Liver (tissue), 3 donors: ENCODE results near the gene ETS2.

Experiments
- EGR1 ChIP-seq, 2 donors: IDR thresholded peaks; 2 replicates each; pipeline ENCODE4 v1.6.1; 2016 to 2018; ENCODE audit warnings: antibody characterized with exemption in 2 of 2, low read depth in 2 of 2
- GABPA ChIP-seq, 2 donors: IDR thresholded peaks in 1 of 2; conservative IDR thresholded peaks in 1 of 2; 2 replicates each; pipeline ENCODE4 v1.6.1; 2016; ENCODE audit warnings: antibody characterized with exemption in 2 of 2, mild to moderate bottlenecking in 1 of 2, moderate library complexity in 1 of 2
- JUND ChIP-seq, 2 donors: IDR thresholded peaks; 2 replicates each; pipeline ENCODE4 v1.6.1; 2016; ENCODE audit warnings: antibody characterized with exemption in 2 of 2
- RAD21 ChIP-seq, 2 donors: IDR thresholded peaks; 2 replicates each; pipeline ENCODE4 v1.6.1; 2016; ENCODE audit warnings: antibody characterized with exemption in 2 of 2, mild to moderate bottlenecking in 2 of 2
- SP1 ChIP-seq: IDR thresholded peaks from 2 replicates; pipeline ENCODE4 v1.6.1; 2018; ENCODE audit warnings: antibody characterized with exemption, mild to moderate bottlenecking
- TAF1 ChIP-seq: conservative IDR thresholded peaks from 2 replicates; pipeline ENCODE4 v1.6.1; 2016; ENCODE audit warnings: antibody characterized with exemption, mild to moderate bottlenecking
- YY1 ChIP-seq: IDR thresholded peaks from 2 replicates; pipeline ENCODE4 v1.6.1; 2016; ENCODE audit warnings: antibody characterized with exemption, mild to moderate bottlenecking
- TF ChIP-seq, protein P1 (sequence below): fragments of 150-350 bp; IDR thresholded peaks from 2 replicates; pipeline ENCODE4 v1.5.1; 2017; ENCODE audit warnings: improper control_type of control experiment, low read depth, low read length; ENCODE audit not compliant: missing input control
- TF ChIP-seq, protein P2 (sequence below): IDR thresholded peaks from 2 replicates; pipeline ENCODE4 v1.6.1; 2016; ENCODE audit warnings: antibody characterized with exemption
- donor health status: healthy.
- donor health status: healthy.

DNA sequence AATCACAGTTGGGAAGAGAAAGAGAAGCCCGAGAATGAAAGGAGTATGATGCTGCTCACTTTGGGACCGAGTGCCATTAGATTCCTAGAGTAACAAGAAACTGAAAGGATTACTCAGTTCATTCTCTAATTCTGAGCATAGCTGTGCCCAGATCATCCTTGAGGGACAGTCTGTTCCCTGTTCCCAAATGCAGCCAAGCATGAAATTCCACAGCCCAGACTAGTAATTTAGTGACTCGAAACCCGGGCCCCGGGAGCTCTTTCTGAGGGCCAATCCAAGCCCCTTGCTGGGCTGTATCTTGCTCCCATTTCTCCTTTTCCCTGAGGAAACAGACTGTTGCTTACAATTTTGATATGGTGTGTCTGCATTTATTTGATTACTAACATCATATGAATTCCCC, 30.0 kb upstream of the ETS2 start:
- TF ChIP-seq GABPA (IDR thresholded peaks at IDR 0.05 in 1 of 2, conservative IDR thresholded peaks at IDR 0.05 in 1 of 2) (no peak), YY1 (no peak), EGR1 (IDR thresholded peaks at IDR 0.05; ENCODE audit: low read depth in 2 of 2) (no peak), RAD21 (IDR thresholded peaks at IDR 0.05) (no peak), JUND (IDR thresholded peaks at IDR 0.05) (no peak), SP1 (no peak), TAF1 (no peak)
- TF ChIP-seq, protein P1, sequence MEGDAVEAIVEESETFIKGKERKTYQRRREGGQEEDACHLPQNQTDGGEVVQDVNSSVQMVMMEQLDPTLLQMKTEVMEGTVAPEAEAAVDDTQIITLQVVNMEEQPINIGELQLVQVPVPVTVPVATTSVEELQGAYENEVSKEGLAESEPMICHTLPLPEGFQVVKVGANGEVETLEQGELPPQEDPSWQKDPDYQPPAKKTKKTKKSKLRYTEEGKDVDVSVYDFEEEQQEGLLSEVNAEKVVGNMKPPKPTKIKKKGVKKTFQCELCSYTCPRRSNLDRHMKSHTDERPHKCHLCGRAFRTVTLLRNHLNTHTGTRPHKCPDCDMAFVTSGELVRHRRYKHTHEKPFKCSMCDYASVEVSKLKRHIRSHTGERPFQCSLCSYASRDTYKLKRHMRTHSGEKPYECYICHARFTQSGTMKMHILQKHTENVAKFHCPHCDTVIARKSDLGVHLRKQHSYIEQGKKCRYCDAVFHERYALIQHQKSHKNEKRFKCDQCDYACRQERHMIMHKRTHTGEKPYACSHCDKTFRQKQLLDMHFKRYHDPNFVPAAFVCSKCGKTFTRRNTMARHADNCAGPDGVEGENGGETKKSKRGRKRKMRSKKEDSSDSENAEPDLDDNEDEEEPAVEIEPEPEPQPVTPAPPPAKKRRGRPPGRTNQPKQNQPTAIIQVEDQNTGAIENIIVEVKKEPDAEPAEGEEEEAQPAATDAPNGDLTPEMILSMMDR = no peak
- TF ChIP-seq, protein P2, sequence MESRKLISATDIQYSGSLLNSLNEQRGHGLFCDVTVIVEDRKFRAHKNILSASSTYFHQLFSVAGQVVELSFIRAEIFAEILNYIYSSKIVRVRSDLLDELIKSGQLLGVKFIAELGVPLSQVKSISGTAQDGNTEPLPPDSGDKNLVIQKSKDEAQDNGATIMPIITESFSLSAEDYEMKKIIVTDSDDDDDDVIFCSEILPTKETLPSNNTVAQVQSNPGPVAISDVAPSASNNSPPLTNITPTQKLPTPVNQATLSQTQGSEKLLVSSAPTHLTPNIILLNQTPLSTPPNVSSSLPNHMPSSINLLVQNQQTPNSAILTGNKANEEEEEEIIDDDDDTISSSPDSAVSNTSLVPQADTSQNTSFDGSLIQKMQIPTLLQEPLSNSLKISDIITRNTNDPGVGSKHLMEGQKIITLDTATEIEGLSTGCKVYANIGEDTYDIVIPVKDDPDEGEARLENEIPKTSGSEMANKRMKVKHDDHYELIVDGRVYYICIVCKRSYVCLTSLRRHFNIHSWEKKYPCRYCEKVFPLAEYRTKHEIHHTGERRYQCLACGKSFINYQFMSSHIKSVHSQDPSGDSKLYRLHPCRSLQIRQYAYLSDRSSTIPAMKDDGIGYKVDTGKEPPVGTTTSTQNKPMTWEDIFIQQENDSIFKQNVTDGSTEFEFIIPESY = no peak
